Measurements from ENCODE around the gene PLXNB2.

- TF ChIP-seq EZH2phosphoT487 (IDR thresholded peaks at IDR 0.05; ENCODE audit: insufficient read depth, low read depth) = no peak
- no peak for TF ChIP-seq EZH2 (IDR thresholded peaks at IDR 0.05; ENCODE audit: insufficient read depth, poor library complexity, severe bottlenecking)
These were observed 2.1 kb upstream of the PLXNB2 start for GRCh38 chr22:50309601-50309991.
